ENCODE data around the gene PACRG. TPM values are rescaled to one million over a fixed set of nuclear protein-coding genes. Genes with fewer than 3 reads are reported as not detected.

Gene PACRG
- total RNA-seq, 1 donor from 2014 or later, result 0.20 TPM

DNA sequence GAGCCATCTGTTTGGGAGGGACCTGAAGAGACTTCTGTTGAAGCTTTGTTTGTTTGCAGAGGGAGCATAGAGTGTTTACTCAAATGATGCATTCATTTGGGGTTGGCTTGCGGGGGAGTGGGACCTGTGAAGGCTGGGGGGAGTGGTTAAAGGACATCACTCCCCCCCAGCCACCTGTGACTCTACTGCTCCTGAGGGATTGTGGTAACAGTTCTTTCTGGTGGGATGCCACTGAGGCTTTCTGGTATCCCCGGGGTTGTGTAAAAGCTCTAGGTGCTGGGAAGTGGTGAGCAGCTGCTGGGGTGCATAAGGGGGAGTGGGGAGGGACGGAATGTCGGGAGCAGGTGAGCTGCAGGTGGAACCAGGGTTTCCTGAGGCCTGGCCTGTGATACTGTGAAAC lies 447.5 kb downstream of the PACRG start:
- DNase-seq (ENCODE audit: low read depth in 2 of 2), result no peak

DNA sequence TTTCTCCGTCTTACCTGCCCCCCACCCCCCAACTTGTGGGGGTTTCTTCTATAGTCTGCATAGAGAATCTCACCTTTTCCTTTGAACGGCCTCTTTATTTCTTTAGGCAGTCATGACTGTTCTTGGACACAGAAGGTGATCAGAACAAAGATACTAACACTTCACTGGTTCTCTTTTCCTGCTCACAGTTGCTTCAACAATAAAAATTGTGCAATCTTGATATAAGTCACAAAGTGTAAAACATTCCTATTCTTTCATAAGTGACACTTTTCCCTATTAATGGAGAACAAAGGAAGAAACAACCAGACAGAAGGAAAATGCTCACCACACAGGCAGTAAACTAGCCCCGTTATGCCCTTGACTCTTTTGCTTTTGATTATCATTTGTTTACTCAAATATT lies 448.3 kb downstream of the PACRG start:
- no peak for DNase-seq (ENCODE audit: low read depth in 2 of 2)

DNA sequence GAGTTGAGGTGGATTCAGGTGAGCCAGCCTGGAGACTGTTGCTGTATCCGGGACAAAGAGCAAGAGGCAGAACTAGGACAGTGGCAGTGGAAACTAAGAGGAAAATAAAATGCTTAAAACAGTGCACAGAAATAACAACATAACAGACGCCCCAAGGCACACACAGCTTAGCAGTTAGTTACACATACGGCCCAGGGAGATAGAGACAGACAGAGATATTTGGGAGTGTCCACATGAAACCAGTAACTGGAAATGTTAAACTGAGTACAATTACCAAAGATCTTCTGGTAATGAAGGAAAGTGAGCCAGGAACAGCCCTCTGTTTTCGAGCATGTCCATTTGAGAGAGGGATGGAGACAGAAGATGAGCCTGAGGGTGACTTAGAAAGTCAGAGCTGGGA lies 449.2 kb downstream of the PACRG start:
- DNase-seq (ENCODE audit: low read depth in 2 of 2), result no peak

DNA sequence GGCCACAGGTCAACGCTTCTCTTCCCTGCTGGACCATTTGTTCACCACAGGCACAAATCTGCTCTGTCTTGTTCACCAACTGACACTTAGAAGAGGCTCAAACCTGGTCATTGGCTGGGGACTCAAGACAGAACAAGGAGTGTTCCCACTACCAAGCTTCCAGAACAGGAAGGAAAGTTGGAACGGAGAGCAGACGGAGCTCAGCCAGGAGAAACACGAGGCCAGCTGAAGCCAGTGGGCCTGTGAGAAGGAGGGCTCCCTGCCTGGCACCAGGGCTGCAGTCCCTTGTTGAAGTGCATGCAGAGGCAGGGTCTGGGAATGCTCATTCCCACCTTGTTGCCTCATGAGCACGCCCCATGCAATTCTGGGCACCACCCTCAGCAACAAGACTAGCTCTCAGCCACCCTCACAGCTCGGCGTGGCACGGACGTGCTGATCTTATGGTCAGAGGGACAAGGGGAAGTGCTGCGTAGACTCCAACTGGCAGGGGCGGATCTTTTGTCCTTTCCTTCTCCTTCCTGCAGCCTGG lies 450.2 kb downstream of the PACRG start:
- no peak for DNase-seq (ENCODE audit: low read depth in 2 of 2)

DNA sequence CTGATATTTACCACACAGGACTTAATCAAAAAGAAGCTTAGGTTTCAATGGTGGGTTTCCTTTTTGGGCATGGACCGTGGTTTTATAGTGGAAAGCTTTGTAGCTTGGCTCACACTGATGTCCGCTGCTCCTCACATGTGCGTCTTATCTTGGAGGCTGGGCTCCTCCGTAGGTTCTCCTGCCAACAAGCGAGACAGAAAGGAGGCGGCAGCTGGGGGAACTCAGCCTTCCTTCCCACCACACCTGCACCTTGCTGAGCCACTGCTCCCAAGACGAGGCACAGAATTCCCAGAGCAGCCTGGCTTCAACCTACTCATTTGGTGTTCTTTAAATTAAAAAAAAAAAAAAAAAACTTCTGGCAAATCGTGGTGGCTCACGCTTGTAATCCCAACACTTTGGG lies 451.3 kb downstream of the PACRG start:
- DNase-seq (ENCODE audit: low read depth in 2 of 2), result no peak

DNA sequence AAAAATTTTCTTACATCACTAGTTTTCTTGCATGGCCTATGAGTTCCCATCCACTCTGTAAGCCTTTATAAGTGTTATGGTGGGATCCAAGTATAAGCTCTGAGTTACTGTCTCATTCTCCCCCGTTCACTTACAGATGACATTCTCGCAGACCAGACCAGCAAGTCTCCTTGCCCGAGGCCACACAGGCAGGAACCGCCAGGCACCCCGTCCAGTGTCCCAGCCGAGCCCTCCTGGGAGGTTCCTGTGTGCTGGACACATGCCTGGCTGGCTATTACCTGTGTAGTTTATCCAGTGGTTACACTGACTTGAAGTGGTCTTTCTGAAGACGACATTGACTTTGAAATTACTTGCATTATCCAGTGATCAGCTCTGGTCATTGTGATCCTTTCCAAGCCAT lies 451.9 kb downstream of the PACRG start:
- DNase-seq (ENCODE audit: low read depth in 2 of 2), result no peak

DNA sequence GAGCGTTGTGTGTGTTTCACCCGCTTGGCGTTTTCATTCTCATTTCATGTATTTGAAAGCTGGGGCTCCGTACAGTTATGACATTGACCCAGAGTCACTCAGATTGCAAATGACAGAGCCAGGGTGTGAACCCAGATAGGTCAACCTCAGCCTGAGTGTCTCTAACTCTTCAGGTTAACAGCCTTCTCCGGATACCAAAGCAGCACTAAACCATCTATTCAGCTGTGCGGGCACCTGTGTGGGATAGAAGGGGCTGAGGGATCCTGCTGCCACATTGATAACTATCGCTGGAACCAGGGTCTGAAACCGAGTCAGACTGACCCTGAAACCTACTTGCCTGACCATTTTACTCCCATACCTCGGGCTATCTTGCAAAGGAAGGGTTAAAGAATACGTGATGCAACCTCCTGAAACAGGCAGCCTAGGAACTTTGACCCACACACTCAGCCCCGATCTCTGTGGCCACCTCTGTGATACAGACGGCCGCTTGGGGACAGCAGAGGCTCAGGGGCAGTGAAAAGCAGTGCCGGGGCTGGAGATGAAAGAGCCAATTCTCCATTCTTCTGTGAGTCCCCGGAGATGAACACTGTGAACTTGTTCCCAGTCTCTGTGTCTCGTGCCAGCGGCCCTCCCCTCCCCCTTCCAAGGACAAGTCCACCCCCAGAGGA lies 453.2 kb downstream of the PACRG start:
- DNase-seq (ENCODE audit: low read depth in 2 of 2), result peak; percentile 79 to 85

DNA sequence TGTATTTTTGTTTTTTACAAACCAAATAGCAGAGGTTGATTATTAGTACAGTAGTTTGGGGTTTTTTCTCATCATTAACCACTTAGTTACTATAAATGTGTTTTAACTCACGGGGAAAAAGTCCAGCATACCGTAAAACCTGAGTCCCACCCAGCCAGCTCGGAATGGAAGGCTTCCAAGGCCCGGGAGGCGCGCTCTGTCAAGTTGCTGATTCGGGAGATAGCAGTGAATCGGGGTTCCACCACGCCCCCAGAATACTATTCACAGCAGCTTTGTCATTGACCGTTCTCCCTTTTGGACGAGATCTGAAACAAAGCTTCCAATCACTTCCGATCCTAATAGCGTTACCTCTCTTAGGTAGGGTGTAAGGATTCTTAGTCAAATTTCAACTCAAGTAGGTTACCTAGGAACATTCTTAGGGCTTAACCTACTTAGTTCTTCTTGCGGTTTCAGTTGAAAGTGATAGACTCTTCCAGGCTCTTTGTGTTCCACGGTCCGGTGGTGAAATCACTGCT lies 453.9 kb downstream of the PACRG start:
- no peak for DNase-seq (ENCODE audit: low read depth in 2 of 2)

DNA sequence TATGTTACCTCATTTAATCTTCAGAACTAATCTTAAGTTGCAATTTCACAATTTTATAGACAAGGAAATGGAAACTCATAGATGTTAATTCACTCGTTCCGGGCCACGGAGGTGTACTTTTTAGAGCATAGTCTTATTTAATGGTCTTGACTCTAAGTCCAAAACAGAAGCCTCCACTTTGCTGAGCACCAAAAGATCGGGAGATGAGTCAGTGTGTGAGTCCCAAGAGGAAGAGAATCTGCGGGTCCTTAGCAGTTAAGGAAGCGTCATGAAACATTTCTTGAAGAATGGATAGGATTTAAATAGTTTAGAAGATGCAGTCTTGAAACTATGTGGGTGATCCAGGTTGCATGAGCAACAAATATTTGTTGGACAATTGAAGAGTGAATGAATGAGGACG lies 454.9 kb downstream of the PACRG start:
- no peak for DNase-seq (ENCODE audit: low read depth in 2 of 2)

DNA sequence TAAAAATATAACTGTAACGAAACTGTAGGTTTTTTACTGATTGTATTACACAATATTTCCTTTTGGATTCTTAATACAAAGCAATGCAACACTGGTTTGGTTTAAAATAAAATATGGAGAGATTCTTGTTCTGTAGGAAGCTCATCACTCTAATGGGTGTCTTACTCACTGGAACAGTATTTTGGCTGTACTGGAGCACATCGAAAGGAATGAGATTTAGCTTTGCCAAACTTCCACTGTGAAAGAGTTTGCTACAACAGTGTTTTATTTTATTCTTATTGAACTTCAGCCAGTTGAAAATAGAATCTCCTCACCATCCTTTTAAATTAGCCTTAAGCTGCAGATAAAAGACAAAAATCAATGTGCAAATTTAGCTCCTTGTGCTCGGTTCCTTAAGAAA lies 456.0 kb downstream of the PACRG start:
- DNase-seq (ENCODE audit: low read depth in 2 of 2), result no peak

DNA sequence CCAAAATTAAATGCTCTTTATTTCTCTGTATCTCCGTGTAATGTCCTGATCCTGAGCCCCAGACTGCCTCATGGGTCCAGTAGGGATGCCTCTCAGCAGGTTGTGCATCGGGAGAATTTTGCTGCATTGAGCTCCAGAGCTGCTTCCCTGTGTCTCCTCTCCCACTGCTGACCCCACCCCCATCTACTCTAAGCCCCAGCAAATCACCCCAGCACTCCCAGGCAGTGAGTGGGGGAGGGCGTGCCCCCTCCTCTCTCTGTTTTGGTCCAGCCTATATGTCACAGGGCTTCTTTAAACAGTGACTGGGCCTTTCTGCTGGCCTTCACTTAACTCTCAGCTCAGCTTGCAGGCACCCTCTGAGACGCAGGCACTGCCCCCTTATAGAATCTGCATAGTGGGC lies 458.0 kb downstream of the PACRG start:
- DNase-seq (ENCODE audit: low read depth in 2 of 2), result no peak

DNA sequence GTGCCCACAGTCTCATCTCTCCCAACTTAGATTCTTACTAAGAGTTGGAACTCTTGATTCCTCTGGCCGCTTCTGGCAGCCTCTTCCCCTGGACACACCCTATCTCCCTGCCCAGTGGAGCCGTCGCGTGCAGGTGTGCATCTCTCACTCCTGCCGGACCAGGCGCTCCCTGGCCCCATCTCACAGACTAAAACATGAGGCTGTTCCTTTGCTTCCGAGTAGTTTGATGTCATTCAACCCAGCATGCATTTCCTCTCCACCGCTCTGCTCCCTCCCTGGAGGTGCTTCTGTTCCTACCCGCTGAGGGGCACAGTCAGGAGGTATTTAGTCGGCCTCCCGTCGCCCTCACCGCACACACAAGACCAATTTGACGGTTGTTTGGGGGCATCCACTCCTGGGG lies 458.8 kb downstream of the PACRG start:
- no peak for DNase-seq (ENCODE audit: low read depth in 2 of 2)

DNA sequence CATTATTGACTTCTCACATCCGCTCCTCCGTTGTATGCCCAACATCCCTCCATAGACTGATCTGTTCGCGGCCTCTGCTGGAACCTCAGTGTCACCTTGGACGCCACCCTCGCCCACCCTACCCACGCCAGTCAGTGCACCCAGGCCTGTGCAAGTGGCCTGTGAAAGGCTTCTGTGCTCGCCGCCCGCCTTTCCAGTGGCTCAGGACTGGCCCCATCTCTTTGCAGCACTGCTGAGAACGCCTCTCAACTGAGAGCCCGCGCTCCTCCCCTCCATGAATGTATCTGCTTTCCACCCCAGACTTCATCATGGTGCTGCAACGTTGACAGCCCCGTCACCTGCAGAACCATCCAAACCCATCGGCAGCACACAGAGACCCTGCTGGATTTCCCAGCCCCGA lies 459.4 kb downstream of the PACRG start:
- DNase-seq (ENCODE audit: low read depth in 2 of 2), result no peak

DNA sequence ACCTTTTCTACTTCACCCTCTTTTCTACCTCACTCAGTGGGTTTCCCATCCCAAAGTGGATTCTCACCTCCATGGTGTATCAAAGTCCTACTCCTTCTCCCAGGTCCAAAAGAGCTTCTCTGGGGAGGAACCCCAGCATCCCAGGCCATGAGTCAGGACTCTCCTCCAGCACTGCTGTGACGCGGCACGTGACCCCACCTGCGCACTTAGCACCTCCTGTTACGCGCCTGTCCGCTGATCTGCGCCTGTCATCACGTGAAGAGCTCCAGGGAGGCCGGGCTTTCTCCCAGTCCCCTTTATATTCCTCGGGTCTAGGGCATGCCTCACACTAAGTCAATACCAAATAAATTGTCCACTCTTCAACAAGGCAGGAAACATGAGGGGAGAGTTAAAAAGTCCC lies 459.8 kb downstream of the PACRG start:
- DNase-seq (ENCODE audit: low read depth in 2 of 2), result no peak

DNA sequence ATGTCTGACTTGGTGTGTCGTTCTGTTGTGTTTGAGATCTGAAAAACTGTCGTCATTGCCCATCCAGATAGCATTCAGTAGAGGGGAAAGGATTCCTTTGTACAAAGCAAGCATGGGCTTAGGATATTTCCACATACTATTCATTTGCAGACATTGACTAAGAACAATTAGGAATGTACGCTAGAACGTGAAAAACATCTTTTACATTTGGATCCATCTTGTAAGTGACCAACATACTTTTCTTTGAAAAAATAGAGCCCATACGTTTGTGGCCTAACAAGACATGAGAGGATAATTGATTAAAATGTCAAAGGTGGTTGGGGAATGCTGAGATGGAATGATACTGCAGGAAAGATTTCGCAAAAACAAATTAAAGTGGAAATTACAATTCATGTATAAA lies 461.0 kb downstream of the PACRG start:
- no peak for DNase-seq (ENCODE audit: low read depth in 2 of 2)

DNA sequence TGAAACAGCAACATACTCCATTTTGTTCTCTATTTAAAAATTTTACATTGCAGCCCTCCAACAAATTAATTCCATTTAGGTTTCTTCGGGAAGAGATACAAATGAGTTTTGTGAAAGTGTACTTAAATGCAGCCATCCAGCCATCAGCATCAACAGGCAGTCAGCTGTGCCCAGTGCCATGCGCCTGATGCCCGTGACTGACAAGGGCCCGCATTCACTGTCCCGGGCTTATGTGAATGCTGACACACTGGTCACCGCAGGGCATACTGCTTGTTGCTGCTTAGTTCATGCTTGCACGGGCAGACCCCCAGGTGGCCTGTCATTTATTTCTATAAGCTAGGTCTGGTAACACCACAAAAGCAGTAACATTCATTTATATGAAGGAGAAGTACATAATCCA lies 461.8 kb downstream of the PACRG start:
- DNase-seq (ENCODE audit: low read depth in 2 of 2), result no peak

DNA sequence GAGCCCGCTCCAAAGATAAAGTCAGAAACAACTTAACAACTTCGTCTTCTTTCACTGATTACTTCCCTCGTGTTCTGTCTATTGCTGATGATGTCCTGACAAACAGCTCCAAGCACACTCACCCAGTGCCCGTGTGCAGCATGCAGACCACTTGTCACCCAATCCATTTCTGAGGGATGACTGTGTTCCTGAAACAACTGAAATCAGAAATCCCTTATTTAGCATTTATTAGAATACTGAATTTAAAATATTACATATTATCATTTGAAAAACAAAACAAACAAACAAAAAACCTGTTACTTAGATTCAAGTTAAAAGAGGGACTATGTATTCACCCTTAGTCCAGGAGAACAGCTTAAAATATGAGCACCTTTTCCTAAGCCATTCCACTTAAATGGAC lies 463.0 kb downstream of the PACRG start:
- no peak for DNase-seq (ENCODE audit: low read depth in 2 of 2)

DNA sequence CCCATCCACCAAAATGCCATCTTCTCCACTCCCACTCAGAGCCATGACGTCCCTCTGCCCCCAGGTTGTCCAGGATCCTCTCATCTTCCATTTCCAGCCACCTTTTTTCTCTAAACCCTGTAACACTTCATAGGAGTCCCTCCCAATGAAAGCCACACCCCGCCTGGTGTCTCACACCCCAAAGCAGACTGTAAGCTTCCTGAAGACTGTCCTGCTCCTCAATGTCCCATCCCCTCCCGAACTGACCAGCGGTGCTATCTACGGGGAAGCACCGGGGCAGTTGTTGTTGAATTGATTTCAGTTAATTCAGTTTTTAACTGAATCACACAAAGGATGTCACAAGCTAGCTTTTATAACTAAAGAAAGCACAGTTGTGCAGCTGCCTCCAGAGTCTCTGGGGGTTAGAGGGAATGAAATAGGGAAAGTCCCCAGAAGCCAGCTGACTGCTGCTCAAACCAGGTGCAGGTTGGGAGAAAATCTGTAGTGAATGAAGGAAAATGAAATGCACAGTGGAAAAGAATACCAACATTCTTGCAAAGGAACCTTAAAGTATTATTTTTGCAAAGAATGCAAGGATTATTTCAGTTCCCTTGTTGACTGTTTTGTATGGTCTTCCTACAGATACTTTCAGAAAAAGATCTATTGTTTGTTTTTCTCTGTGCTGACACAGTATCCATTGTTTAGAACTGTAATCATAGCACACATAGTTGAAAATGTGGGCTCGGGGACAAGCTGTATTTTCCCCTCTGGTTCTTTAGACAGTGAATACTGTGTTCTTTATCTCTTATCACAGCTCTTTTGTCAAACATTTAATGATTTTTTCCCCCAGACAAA lies 464.1 kb downstream of the PACRG start:
- no peak for DNase-seq (ENCODE audit: low read depth in 2 of 2)

DNA sequence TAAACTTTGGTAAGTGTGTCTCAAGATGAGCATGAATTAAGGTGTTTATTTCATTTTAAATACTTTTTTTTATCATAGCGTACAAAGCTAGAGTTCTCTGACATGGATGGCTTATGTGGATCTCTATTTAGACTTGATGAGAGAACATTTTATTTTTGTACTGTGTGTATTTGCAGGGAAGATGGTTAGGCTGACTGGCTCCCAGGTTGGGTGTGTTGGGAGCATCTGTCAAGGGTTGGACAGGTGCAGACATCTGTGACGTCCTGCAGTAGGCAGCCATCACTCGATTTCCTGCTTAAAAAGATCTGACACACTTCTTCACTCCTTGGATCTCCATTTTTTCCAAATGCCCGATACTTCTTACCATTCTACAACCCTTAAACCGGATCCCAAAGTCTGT lies 464.8 kb downstream of the PACRG start:
- no peak for DNase-seq (ENCODE audit: low read depth in 2 of 2)

DNA sequence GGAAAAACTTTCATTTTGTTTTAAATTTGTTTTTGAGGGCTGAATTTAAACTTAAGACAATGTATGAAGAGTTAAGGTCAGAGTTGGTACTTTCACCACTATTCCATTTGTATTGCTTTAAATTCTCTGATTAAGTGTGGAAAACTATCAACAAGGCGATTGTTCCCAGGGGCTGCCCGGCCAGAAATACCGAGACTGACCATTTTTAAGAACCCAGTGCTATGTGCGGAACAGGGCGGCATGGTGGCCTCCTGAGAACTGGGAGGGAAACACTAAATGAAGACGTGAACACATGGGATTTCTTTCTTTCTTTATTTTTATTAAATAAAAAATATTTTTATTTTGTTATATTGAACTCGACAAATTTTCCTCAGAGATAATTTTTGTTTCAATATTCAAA lies 465.6 kb downstream of the PACRG start:
- DNase-seq (ENCODE audit: low read depth in 2 of 2), result no peak

DNA sequence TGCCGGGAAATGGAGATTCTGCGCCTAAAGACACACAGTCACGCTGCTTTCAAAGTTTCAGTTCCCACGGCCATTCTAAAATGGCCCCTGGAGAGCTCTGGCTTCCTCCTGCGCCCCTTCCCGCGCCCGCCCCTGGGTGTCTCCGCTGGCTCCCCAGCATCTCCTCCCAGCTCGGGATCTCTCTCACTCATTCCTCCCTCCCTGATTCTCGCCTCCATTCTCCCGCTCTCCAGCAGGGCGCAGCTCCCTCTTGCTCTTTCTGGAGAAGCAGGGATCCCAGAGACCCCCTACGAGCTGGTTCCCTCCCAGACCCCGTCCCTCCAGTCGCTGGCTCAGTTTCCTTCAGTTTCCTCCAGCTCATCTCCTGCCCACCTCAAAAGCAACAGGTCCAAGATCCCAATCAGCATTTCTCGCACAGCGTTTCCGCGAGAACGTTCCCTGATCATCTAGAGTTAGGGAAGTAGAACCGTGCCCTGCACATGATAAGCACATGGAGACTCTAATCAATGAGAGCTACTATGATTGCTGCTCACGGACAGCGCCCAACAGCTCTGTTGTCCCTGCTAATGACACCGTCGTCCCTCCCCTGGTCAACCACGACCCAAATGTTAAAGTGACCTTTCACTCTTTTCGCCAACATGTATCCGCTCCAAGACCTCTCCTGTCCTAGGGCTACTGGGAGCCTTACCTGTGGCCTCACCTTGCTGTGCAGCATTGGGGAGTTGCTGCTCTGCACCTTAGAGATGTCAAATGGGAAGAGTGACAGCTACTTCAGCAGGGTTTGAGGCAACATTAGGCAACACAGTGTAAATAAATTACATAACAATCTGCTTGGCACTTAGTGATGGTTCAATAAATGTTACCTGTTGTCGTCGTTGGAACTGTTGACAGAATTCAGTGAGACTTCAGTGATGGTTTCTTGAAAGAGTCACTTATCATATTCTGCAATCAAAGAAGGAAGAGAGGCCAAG lies 468.2 kb downstream of the PACRG start:
- DNase-seq (ENCODE audit: low read depth in 2 of 2), result no peak

DNA sequence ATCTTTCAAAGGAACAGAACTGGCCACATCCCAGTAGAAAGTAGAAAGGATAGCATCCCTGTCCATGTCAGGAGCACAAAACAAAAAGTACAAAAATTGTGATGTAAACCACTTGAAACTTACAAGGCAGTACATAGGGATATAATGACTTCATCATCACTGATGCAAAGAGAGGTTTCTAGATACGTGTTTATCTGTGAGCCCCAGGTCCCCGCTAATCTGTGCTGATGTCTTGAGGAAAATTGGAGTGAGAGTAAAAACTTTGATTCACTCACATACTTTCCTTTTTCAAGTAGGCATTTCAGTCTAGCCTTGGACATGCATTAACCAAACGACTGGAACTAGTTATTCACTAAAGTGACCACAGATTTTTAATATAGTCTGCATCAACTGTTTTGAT lies 470.1 kb downstream of the PACRG start:
- DNase-seq (ENCODE audit: low read depth in 2 of 2), result no peak

All from lung microvascular endothelial cell (primary cell).